ENCODE measurements around the gene ZWILCH. TPM values are rescaled to one million over a fixed set of nuclear protein-coding genes. Genes with fewer than 3 reads are reported as not detected.
"Not testable (repeated sequence)": the region's sequence is repeated elsewhere in the genome, so short reads cannot be mapped to it uniquely, and the experiment has no call there.

The ZWILCH gene
- total RNA-seq, 4 donors from 2014 or later: 4.7 to 8.9 (median 5.1) TPM

DNA sequence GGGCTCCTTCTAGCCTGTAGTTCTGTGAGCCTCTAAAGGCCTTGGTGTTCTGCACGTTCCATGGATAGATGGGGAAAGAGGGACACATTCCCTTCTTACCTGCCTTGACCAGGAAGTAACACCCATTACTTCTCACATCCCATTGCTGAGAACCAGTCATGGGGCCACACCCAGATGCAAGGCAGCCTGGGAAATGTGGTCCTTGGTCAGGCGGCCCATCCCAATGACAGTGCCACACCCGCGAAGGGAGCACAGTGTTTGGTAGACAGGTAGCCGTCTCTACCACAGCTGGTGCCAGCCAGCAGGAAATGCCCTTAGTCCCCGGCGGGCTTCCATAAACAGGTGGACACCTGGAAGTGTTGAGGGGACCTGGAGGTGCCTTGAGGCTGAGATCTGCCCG lies 83.8 kb downstream of the ZWILCH start:
- no peak overlapping the region for H3K27ac ChIP-seq
- TF ChIP-seq, protein P1, sequence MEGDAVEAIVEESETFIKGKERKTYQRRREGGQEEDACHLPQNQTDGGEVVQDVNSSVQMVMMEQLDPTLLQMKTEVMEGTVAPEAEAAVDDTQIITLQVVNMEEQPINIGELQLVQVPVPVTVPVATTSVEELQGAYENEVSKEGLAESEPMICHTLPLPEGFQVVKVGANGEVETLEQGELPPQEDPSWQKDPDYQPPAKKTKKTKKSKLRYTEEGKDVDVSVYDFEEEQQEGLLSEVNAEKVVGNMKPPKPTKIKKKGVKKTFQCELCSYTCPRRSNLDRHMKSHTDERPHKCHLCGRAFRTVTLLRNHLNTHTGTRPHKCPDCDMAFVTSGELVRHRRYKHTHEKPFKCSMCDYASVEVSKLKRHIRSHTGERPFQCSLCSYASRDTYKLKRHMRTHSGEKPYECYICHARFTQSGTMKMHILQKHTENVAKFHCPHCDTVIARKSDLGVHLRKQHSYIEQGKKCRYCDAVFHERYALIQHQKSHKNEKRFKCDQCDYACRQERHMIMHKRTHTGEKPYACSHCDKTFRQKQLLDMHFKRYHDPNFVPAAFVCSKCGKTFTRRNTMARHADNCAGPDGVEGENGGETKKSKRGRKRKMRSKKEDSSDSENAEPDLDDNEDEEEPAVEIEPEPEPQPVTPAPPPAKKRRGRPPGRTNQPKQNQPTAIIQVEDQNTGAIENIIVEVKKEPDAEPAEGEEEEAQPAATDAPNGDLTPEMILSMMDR (IDR thresholded peaks at IDR 0.05): no peak
- TF ChIP-seq POLR2A (IDR thresholded peaks at IDR 0.05) (no peak), POLR2AphosphoS5 (IDR thresholded peaks at IDR 0.05) (no peak), EP300 (IDR thresholded peaks at IDR 0.05) (no peak)
- H3K36me3 ChIP-seq: no peaks in the 10 kb centered on the region
- no peaks in the 10 kb centered on the region for H3K4me1 ChIP-seq
- H3K27me3 ChIP-seq: peaks cover 8% of the 10 kb centered on the region
- whole genome bisulfite sequencing: 91% methylated on average over 4 of the region's 8 CpGs
- DNase-seq (ENCODE audit: low spot score in 2 of 2): no peak
- H3K9me3 ChIP-seq: no peaks in the 10 kb centered on the region
- H3K4me3 ChIP-seq: no peak overlapping the region

DNA sequence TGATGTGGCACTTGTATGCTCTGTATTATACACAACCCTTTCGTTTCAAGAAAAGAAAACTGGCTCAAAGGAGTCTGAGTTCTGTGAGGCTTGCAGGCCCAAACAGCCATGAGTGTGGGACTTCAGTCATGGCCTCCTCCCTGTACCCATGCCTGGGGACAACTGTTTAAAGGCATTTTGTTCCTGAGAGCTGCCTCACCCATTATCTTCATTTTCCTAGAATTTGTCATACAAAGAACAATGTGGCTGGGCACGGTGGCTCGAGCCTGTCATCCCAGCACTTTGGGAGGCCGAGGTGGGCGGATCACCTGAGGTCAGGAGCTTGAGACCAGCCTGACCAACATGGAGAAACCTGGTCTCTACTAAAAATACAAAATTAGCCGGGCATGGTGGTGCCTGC lies 84.3 kb downstream of the ZWILCH start:
- not testable (repeated sequence) for H3K27ac ChIP-seq; H3K4me1 ChIP-seq; H3K4me3 ChIP-seq; H3K9me3 ChIP-seq; DNase-seq (ENCODE audit: low spot score in 2 of 2); H3K27me3 ChIP-seq; H3K36me3 ChIP-seq
- WGBS: 90% methylated on average over 6 of the region's 6 CpGs

DNA sequence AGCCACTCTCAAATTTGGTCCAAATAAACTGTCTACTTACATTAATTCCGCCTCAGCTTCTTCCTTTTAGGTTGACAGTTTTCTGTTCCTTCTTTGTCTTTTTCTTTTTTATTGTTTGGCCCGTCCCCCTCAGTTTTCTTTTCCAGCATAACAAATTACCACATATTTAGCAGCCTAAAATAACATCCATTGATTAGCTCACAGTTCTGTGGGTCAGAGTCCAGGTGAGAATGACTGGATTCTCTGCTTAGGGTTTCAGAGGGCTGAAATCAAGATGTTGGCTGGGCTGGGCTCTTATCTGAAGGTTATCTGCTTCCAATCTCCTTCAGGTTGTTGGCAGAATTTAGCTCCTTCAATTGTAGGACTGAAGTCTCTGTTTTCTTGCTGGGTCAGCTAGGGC lies 85.3 kb downstream of the ZWILCH start:
- no peak for DNase-seq (ENCODE audit: low spot score in 2 of 2)
- H3K27me3 ChIP-seq: peaks cover 6% of the 10 kb centered on the region
- no peaks in the 10 kb centered on the region for H3K4me1 ChIP-seq
- no peaks in the 10 kb centered on the region for H3K9me3 ChIP-seq
- H3K4me3 ChIP-seq: no peak overlapping the region
- TF ChIP-seq POLR2A (IDR thresholded peaks at IDR 0.05): no peak
- TF ChIP-seq, protein P1 (IDR thresholded peaks at IDR 0.05): no peak
- TF ChIP-seq EP300 (IDR thresholded peaks at IDR 0.05): no peak
- no peak for TF ChIP-seq POLR2AphosphoS5 (IDR thresholded peaks at IDR 0.05)
- H3K36me3 ChIP-seq: no peaks in the 10 kb centered on the region
- H3K27ac ChIP-seq: no peak overlapping the region
- 87% methylated on average over 2 of the region's 2 CpGs for WGBS

DNA sequence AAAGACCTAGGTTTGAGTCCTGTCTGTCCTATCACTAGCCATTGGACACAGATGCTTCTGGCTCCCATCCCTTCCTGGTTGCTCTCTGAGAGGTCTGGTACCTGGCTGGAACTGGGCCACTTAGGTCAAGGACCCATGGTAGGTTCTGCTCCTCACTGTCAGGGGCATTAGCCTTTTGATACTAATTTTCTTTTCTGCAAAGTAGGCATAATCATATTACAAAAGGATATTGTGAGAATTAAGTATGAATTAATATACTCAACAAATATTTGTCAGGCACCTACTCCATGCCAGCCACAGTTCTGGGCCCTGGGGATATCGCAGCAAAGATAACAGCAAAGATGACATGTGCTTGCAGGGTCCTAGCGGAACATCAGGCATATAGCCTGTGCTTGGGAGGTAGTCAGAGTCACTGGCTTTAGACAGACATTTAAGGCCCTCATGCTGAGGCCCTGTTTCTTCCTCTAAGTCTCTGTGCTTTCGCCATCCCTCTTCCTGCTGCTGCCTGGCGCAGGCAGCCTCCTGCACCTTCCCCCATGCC lies 86.3 kb downstream of the ZWILCH start:
- TF ChIP-seq POLR2A (IDR thresholded peaks at IDR 0.05): no peak
- TF ChIP-seq EP300 (IDR thresholded peaks at IDR 0.05): no peak
- TF ChIP-seq, protein P1 (IDR thresholded peaks at IDR 0.05): no peak
- TF ChIP-seq POLR2AphosphoS5 (IDR thresholded peaks at IDR 0.05): no peak
- Histone ChIP-seq H3K4me3 (no peak overlapping the region), H3K27ac (no peak overlapping the region), H3K27me3 (peaks cover 3% of the 10 kb centered on the region), H3K9me3 (no peaks in the 10 kb centered on the region), H3K4me1 (no peaks in the 10 kb centered on the region), H3K36me3 (no peaks in the 10 kb centered on the region)
- DNase-seq (ENCODE audit: low spot score in 2 of 2): no peak
- WGBS: 92% methylated on average over 4 of the region's 4 CpGs

DNA sequence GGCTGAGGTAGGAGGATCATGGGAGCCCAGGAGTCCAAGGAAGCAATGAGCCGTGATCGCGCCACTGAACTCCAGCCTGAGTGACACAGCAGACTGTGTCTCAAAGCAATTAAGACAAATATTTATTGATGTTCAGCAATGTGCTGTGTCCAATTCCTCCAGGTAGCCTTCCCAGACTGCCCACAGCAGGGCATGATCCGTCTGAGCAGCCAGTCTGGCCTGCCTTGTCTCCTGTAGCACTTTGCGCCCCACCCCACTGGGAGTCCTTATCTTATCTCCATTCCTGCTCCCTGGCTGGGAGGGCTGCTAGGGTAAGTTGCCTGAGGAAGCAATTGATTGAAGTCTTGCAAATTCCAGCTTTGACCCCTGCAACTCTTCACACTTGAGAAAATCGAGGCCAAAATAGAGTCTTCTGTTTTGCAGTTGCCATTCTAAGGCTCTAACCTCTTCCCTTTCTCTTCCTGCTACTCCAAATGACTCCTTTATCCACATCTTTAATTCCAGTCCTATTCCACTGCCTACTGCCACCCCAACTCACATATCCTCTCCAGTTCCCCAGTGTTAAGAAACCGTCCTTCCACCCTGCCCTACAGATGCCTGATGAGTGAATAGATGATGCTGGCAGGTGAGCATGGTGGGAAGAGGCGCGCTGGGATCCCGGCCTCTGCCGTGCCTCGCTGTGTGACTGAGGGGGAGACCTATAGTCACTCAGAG lies 87.5 kb downstream of the ZWILCH start:
- Histone ChIP-seq H3K4me1 (no peaks in the 10 kb centered on the region), H3K27ac (no peak overlapping the region), H3K9me3 (no peaks in the 10 kb centered on the region), H3K4me3 (no peak overlapping the region), H3K27me3 (no peaks in the 10 kb centered on the region), H3K36me3 (no peaks in the 10 kb centered on the region)
- TF ChIP-seq EP300 (IDR thresholded peaks at IDR 0.05) (no peak), POLR2A (IDR thresholded peaks at IDR 0.05) (no peak), POLR2AphosphoS5 (IDR thresholded peaks at IDR 0.05) (no peak)
- TF ChIP-seq, protein P1 (IDR thresholded peaks at IDR 0.05): no peak
- DNase-seq (ENCODE audit: low spot score in 2 of 2): no peak
- WGBS: 90% methylated on average over 12 of the region's 12 CpGs
